GM19239 (cell line): ENCODE results near the gene TMEM182.
A peak's percentile ranks its signal among the peaks of the same experiment; 100 is the strongest.

Experiments used
- DNase-seq: peaks from one replicate; pipeline ENCODE4 v3.0.0; 2011; ENCODE audit warnings: low spot score; ENCODE audit not compliant: insufficient read length
- FAIRE-seq: peaks from 2 replicates; lab custom pipeline; 2011; peaks lifted over from hg19 to GRCh38; lab: Jason Lieb, UNC

TMEM182 gene

GRCh38 chr2:102761763-102762162 lies at the start of gene TMEM182:
TSS of gene TMEM182 (plus strand) at chr2:102762031. CDS start at chr2:102762218, 187 bp downstream.
- FAIRE-seq, result no peak
- DNase-seq, result no peak

GRCh38 chr2:102717308-102718018 lies 44.4 kb upstream of the TMEM182 start:
- FAIRE-seq, result no peak
- no peak for DNase-seq

GRCh38 chr2:102718387-102719316 lies 43.2 kb upstream of the TMEM182 start:
- DNase-seq (no peak), FAIRE-seq (no peak)

GRCh38 chr2:102724016-102724490 lies 37.8 kb upstream of the TMEM182 start:
- FAIRE-seq, result no peak
- no peak for DNase-seq

GRCh38 chr2:102724553-102724952 lies 37.3 kb upstream of the TMEM182 start:
- no peak for FAIRE-seq
- no peak for DNase-seq

GRCh38 chr2:102726128-102727087 lies 35.4 kb upstream of the TMEM182 start:
- no peak for FAIRE-seq

GRCh38 chr2:102735416-102736109 lies 26.3 kb upstream of the TMEM182 start:
- FAIRE-seq (no peak), DNase-seq (no peak)

More at GRCh38 chr2:102726128-102727087, 35.4 kb upstream of the TMEM182 start:
- no peak for DNase-seq

- FAIRE-seq (peak; percentile 11), DNase-seq (no peak)
Observed at GRCh38 chr2:102736110-102736409, 25.8 kb upstream of the TMEM182 start.

- FAIRE-seq (peak; percentile 84), DNase-seq (peak; percentile 69)
Observed at GRCh38 chr2:102736410-102737409, 25.1 kb upstream of the TMEM182 start.

GRCh38 chr2:102737431-102737830 lies 24.4 kb upstream of the TMEM182 start:
- FAIRE-seq (no peak), DNase-seq (no peak)

- FAIRE-seq (no peak), DNase-seq (no peak)
Observed at GRCh38 chr2:102743259-102743658, 18.6 kb upstream of the TMEM182 start.

- no peak for DNase-seq
- FAIRE-seq, result no peak
Observed at GRCh38 chr2:102748107-102748506, 13.7 kb upstream of the TMEM182 start.

GRCh38 chr2:102749938-102750337 lies 11.9 kb upstream of the TMEM182 start:
- FAIRE-seq (no peak), DNase-seq (no peak)

- DNase-seq (no peak), FAIRE-seq (peak; percentile 76)
Observed at GRCh38 chr2:102753563-102754159, 8.2 kb upstream of the TMEM182 start.

- no peak for FAIRE-seq
- DNase-seq, result no peak
Observed at GRCh38 chr2:102754456-102755145, 7.2 kb upstream of the TMEM182 start.

- DNase-seq (no peak), FAIRE-seq (no peak)
Observed at GRCh38 chr2:102755284-102755683, 6.5 kb upstream of the TMEM182 start.

- FAIRE-seq (peak; percentile 18), DNase-seq (no peak)
Observed at GRCh38 chr2:102758439-102758838, 3.4 kb upstream of the TMEM182 start.
